ENCODE data around the gene LAGE3.

LAGE3 gene

GRCh38 chrX:154463611-154464220 lies 15.4 kb downstream of the LAGE3 start:
- DNase-seq (ENCODE audit: low read depth): no peak
- H3K4me3 ChIP-seq (ENCODE audit: low read depth, low read length): no peak overlapping the region

- no peak overlapping the region for H3K4me3 ChIP-seq (ENCODE audit: low read depth, low read length)
- DNase-seq (ENCODE audit: low read depth): no peak
Observed at GRCh38 chrX:154462396-154462795, 16.7 kb downstream of the LAGE3 start.

GRCh38 chrX:154460326-154460725 lies 18.8 kb downstream of the LAGE3 start:
- peak overlapping the region; percentile 74 for H3K4me3 ChIP-seq (ENCODE audit: low read depth, low read length)
- no peak for DNase-seq (ENCODE audit: low read depth)

GRCh38 chrX:154459832-154460231 lies 19.2 kb downstream of the LAGE3 start:
- no peak for DNase-seq (ENCODE audit: low read depth)
- peak overlapping the region; percentile 74 for H3K4me3 ChIP-seq (ENCODE audit: low read depth, low read length)

- peak overlapping the region; percentile 74 for H3K4me3 ChIP-seq (ENCODE audit: low read depth, low read length)
- DNase-seq (ENCODE audit: low read depth): no peak
Observed at GRCh38 chrX:154458954-154459778, 19.9 kb downstream of the LAGE3 start.

- no peak for DNase-seq (ENCODE audit: low read depth)
Observed at GRCh38 chrX:154458116-154458953, 20.7 kb downstream of the LAGE3 start, which contains the start of gene PLXNA3. TSS of gene PLXNA3 (plus strand) at chrX:154458281. CDS start at chrX:154460184, 1,903 bp downstream.

GRCh38 chrX:154457491-154458115 lies 21.5 kb downstream of the LAGE3 start:
- no peak for DNase-seq (ENCODE audit: low read depth)
- H3K4me3 ChIP-seq (ENCODE audit: low read depth, low read length): peak overlapping the region; percentile 48

More at GRCh38 chrX:154458116-154458953, 20.7 kb downstream of the LAGE3 start, which contains the start of gene PLXNA3:
- H3K4me3 ChIP-seq (ENCODE audit: low read depth, low read length): peak within 1 kb of the TSS; percentile 74

- no peak for DNase-seq (ENCODE audit: low read depth)
- H3K4me3 ChIP-seq (ENCODE audit: low read depth, low read length): no peak overlapping the region
Observed at GRCh38 chrX:154452823-154453222, 26.3 kb downstream of the LAGE3 start.

- no peak for DNase-seq (ENCODE audit: low read depth)
- no peak overlapping the region for H3K4me3 ChIP-seq (ENCODE audit: low read depth, low read length)
Observed at GRCh38 chrX:154450312-154450711, 28.8 kb downstream of the LAGE3 start.

GRCh38 chrX:154449618-154450017 lies 29.5 kb downstream of the LAGE3 start:
- no peak for DNase-seq (ENCODE audit: low read depth)
- H3K4me3 ChIP-seq (ENCODE audit: low read depth, low read length): no peak overlapping the region

- no peak overlapping the region for H3K4me3 ChIP-seq (ENCODE audit: low read depth, low read length)
- DNase-seq (ENCODE audit: low read depth): no peak
Observed at GRCh38 chrX:154448484-154448883, 30.6 kb downstream of the LAGE3 start.

- DNase-seq (ENCODE audit: low read depth): no peak
- H3K4me3 ChIP-seq (ENCODE audit: low read depth, low read length): no peak overlapping the region
Observed at GRCh38 chrX:154446430-154446829, 32.7 kb downstream of the LAGE3 start.

- H3K4me3 ChIP-seq (ENCODE audit: low read depth, low read length): no peak overlapping the region
- DNase-seq (ENCODE audit: low read depth): no peak
Observed at GRCh38 chrX:154445776-154446175, 33.3 kb downstream of the LAGE3 start.

- DNase-seq (ENCODE audit: low read depth): no peak
- peak overlapping the region; percentile 62 for H3K4me3 ChIP-seq (ENCODE audit: low read depth, low read length)
Observed at GRCh38 chrX:154444755-154445246, 34.3 kb downstream of the LAGE3 start.

GRCh38 chrX:154443992-154444754 lies 34.9 kb downstream of the LAGE3 start, which contains the start of gene FAM50A:
TSS of gene FAM50A (plus strand) at chrX:154444141. CDS start at chrX:154444236, 95 bp downstream.
- peak within 1 kb of the TSS; percentile 62 for H3K4me3 ChIP-seq (ENCODE audit: low read depth, low read length)
- no peak for DNase-seq (ENCODE audit: low read depth)

GRCh38 chrX:154443479-154443910 lies 35.6 kb downstream of the LAGE3 start:
- H3K4me3 ChIP-seq (ENCODE audit: low read depth, low read length): peak overlapping the region; percentile 35
- DNase-seq (ENCODE audit: low read depth): no peak

- DNase-seq (ENCODE audit: low read depth): no peak
- H3K4me3 ChIP-seq (ENCODE audit: low read depth, low read length): no peak overlapping the region
Observed at GRCh38 chrX:154441984-154442707, 36.9 kb downstream of the LAGE3 start.

GRCh38 chrX:154441564-154441963 lies 37.5 kb downstream of the LAGE3 start:
- no peak overlapping the region for H3K4me3 ChIP-seq (ENCODE audit: low read depth, low read length)
- DNase-seq (ENCODE audit: low read depth): no peak

Measured in skeletal muscle cell (primary cell).